HepG2 (cell line): Measurements from ENCODE around the gene LAPTM4A. TPM values are rescaled to one million over a fixed set of nuclear protein-coding genes. Genes with fewer than 3 reads are reported as not detected.

Experiments
- DNMT3B ChIP-seq: conservative IDR thresholded peaks from 2 replicates; pipeline ENCODE4 v1.6.1; 2016; ENCODE audit warnings: missing biosample characterization, control low read depth
- E2F1 ChIP-seq: sonication (generic); formaldehyde crosslinking; IDR thresholded peaks from 2 replicates; pipeline ENCODE4 v1.5.0; 2020; ENCODE audit warnings: missing genetic modification reagents
- EHMT2 ChIP-seq: fragments of 200-600 bp; sonication (generic); IDR thresholded peaks from 2 replicates; pipeline ENCODE4 v1.7.0; 2017; ENCODE audit warnings: antibody characterized with exemption, low read depth, low read length, borderline replicate concordance
- GTF3A ChIP-seq: sonication (generic); formaldehyde crosslinking; conservative IDR thresholded peaks from 2 replicates; pipeline ENCODE4 v1.4.0; 2020; ENCODE audit warnings: mild to moderate bottlenecking, missing genetic modification reagents
- HCFC1 ChIP-seq: fragments of 150-350 bp; IDR thresholded peaks from 2 replicates; pipeline ENCODE4 v1.6.1; 2014; ENCODE audit warnings: low read depth, low read length
- HMGA1 ChIP-seq: sonication (generic); formaldehyde crosslinking; conservative IDR thresholded peaks from 2 replicates; pipeline ENCODE4 v1.4.0; 2020; ENCODE audit warnings: missing genetic modification reagents
- HNRNPK ChIP-seq: fragments of 200-400 bp; formaldehyde crosslinking; IDR thresholded peaks from 2 replicates; pipeline ENCODE4 v1.6.1; 2018; ENCODE audit warnings: low read length, low read depth, moderate library complexity, mild to moderate bottlenecking; ENCODE audit not compliant: poor library complexity, severe bottlenecking
- HOXD1 ChIP-seq: sonication (generic); formaldehyde crosslinking; IDR thresholded peaks from 2 replicates; pipeline ENCODE4 v1.5.0; 2020; ENCODE audit warnings: missing genetic modification reagents
- MTF2 ChIP-seq: sonication (generic); formaldehyde crosslinking; IDR thresholded peaks from 2 replicates; pipeline ENCODE4 v1.5.0; 2020; ENCODE audit warnings: missing genetic modification reagents, borderline replicate concordance
- NFKB2 ChIP-seq: sonication (generic); formaldehyde crosslinking; IDR thresholded peaks from 2 replicates; pipeline ENCODE4 v1.4.0; 2020; ENCODE audit warnings: missing genetic modification reagents, borderline replicate concordance
- NFYC ChIP-seq: IDR thresholded peaks from 2 replicates; pipeline ENCODE4 v1.6.1; 2016; ENCODE audit warnings: missing genetic modification reagents, missing compliant biosample characterization
- PAWR ChIP-seq: sonication (generic); formaldehyde crosslinking; IDR thresholded peaks from 2 replicates; pipeline ENCODE4 v1.4.0; 2020; ENCODE audit warnings: missing genetic modification reagents, mild to moderate bottlenecking, borderline replicate concordance
- RBAK ChIP-seq: sonication (generic); formaldehyde crosslinking; IDR thresholded peaks from 2 replicates; pipeline ENCODE4 v1.5.1; 2020; ENCODE audit warnings: mild to moderate bottlenecking, missing genetic modification reagents
- RFX3 ChIP-seq: IDR thresholded peaks from 2 replicates; pipeline ENCODE4 v1.6.1; 2016; ENCODE audit warnings: missing biosample characterization, missing genetic modification reagents
- SMAD3 ChIP-seq: sonication (generic); formaldehyde crosslinking; IDR thresholded peaks from 2 replicates; pipeline ENCODE4 v1.4.0; 2020; ENCODE audit warnings: missing genetic modification reagents
- XRCC5 ChIP-seq: fragments of 200-400 bp; formaldehyde crosslinking; optimal IDR thresholded peaks from 2 replicates; pipeline ENCODE3; 2017; ENCODE audit warnings: mild to moderate bottlenecking, low read length
- ZBTB3 ChIP-seq: sonication (generic); formaldehyde crosslinking; IDR thresholded peaks from 2 replicates; pipeline ENCODE4 v1.4.0; 2020; ENCODE audit warnings: low read depth, mild to moderate bottlenecking, moderate library complexity, missing genetic modification reagents, borderline replicate concordance
- ZBTB33 ChIP-seq: sonication (generic); formaldehyde crosslinking; IDR thresholded peaks from 2 replicates; pipeline ENCODE4 v1.4.0; 2020; ENCODE audit warnings: missing genetic modification reagents
- ZFP37 ChIP-seq: sonication (generic); formaldehyde crosslinking; IDR thresholded peaks from 2 replicates; pipeline ENCODE4 v1.4.0; 2020; ENCODE audit warnings: missing genetic modification reagents, borderline replicate concordance
- ZFP41 ChIP-seq: sonication (generic); formaldehyde crosslinking; IDR thresholded peaks from 2 replicates; pipeline ENCODE4 v1.4.0; 2020; ENCODE audit warnings: mild to moderate bottlenecking, missing genetic modification reagents, borderline replicate concordance
- ZFP82 ChIP-seq: sonication (generic); formaldehyde crosslinking; IDR thresholded peaks from 2 replicates; pipeline ENCODE4 v1.5.1; 2020; ENCODE audit warnings: mild to moderate bottlenecking, missing genetic modification reagents, borderline replicate concordance
- ZNF234 ChIP-seq: sonication (generic); formaldehyde crosslinking; conservative IDR thresholded peaks from 2 replicates; pipeline ENCODE4 v1.5.1; 2020; ENCODE audit warnings: mild to moderate bottlenecking, missing genetic modification reagents
- ZNF354B ChIP-seq: sonication (generic); formaldehyde crosslinking; IDR thresholded peaks from 2 replicates; pipeline ENCODE4 v1.8.0; 2022; ENCODE audit warnings: mild to moderate bottlenecking, missing genetic modification reagents
- ZNF556 ChIP-seq: sonication (generic); formaldehyde crosslinking; IDR thresholded peaks from 2 replicates; pipeline ENCODE4 v1.4.0; 2020; ENCODE audit warnings: mild to moderate bottlenecking, missing genetic modification reagents, borderline replicate concordance
- ZNF564 ChIP-seq: sonication (generic); formaldehyde crosslinking; IDR thresholded peaks from 2 replicates; pipeline ENCODE4 v1.8.1; 2023; ENCODE audit warnings: mild to moderate bottlenecking, missing genetic modification reagents
- ZNF567 ChIP-seq: sonication (generic); formaldehyde crosslinking; IDR thresholded peaks from 2 replicates; pipeline ENCODE4 v1.8.1; 2023; ENCODE audit warnings: mild to moderate bottlenecking, missing genetic modification reagents, borderline replicate concordance
- ZNF7 ChIP-seq: IDR thresholded peaks from 2 replicates; pipeline ENCODE4 v1.6.1; 2016; ENCODE audit warnings: missing biosample characterization, missing genetic modification reagents
- ZNF740 ChIP-seq: sonication (generic); formaldehyde crosslinking; IDR thresholded peaks from 2 replicates; pipeline ENCODE4 v1.4.0; 2020; ENCODE audit warnings: missing genetic modification reagents
- ZNF782 ChIP-seq: sonication (generic); formaldehyde crosslinking; IDR thresholded peaks from 2 replicates; pipeline ENCODE4 v1.4.0; 2020; ENCODE audit warnings: missing genetic modification reagents, mild to moderate bottlenecking, borderline replicate concordance
- polyA plus RNA-seq, 8 experiments: library from polyadenylated mRNA; depleted of rRNA in 3 of 8; stranded (reverse) in 7 of 8; unstranded in 1 of 8; fragments of >200 nt; fragmentation: Illumina TruSeq in 4 of 8; extraction: Trizol in 4 of 8; gene quantifications; 2 replicates each; pipeline versions ENCODE4 v1.2.1 to v1.2.3, GENCODE V29; 2011 to 2016; ENCODE audit warnings: low read depth in 4 of 8, missing spikeins in 1 of 8, mixed read lengths in 1 of 8; ENCODE audit not compliant: insufficient read depth in 1 of 8
- total RNA-seq, 5 experiments: library from RNA; depleted of rRNA; stranded (reverse); fragments of >200 nt; fragmentation: Illumina TruSeq; extraction: Trizol; gene quantifications; 2 replicates each; pipeline ENCODE4 v1.2.3, GENCODE V29; 2016; ENCODE audit warnings: low read depth in 1 of 5

The LAPTM4A gene
- total and polyA plus RNA-seq, 2 of the 13 experiments (the other 11 are each of a cell fraction or from before 2014, with no cell fraction given), result 116 to 558 TPM

GRCh38 chr2:20097889-20098714 lies 46.7 kb upstream of the LAPTM4A start (continued):
- TF ChIP-seq ZBTB3 (CRISPR knock-in tag) (no peak), ZBTB33 (CRISPR knock-in tag) (peak; percentile 68), MTF2 (CRISPR knock-in tag) (no peak), RBAK (no peak), ZNF7 (no peak), ZNF567 (CRISPR knock-in tag) (no peak), SMAD3 (CRISPR knock-in tag) (peak; percentile 92), NFYC (CRISPR knock-in tag) (no peak), RFX3 (CRISPR knock-in tag) (no peak), ZNF354B (CRISPR knock-in tag) (0 out of 2 replicates have a peak, but pooled peaks have one; percentile 34), ZFP37 (CRISPR knock-in tag) (no peak), ZFP41 (CRISPR knock-in tag) (no peak), ZNF234 (CRISPR knock-in tag) (no peak), ZNF564 (CRISPR knock-in tag) (no peak), ZNF556 (CRISPR knock-in tag) (no peak), E2F1 (no peak), DNMT3B (CRISPR knock-in tag) (no peak; the same call in 1 of the 2 replicates), ZNF740 (CRISPR knock-in tag) (no peak), NFKB2 (CRISPR knock-in tag) (no peak; the same call in 1 of the 2 replicates), HMGA1 (CRISPR knock-in tag) (no peak), HOXD1 (no peak), XRCC5 (peak; percentile 93), ZFP82 (no peak), EHMT2 (no peak), HNRNPK (no peak), ZNF782 (CRISPR knock-in tag) (0 out of 2 replicates have a peak, but pooled peaks have one; percentile 2), PAWR (no peak), GTF3A (CRISPR knock-in tag) (no peak), HCFC1 (no peak)
